ENCODE data around the gene SLC26A11.
"Not testable (repeated sequence)": the region's sequence is repeated elsewhere in the genome, so short reads cannot be mapped to it uniquely, and the experiment has no call there.

Gene SLC26A11

DNA sequence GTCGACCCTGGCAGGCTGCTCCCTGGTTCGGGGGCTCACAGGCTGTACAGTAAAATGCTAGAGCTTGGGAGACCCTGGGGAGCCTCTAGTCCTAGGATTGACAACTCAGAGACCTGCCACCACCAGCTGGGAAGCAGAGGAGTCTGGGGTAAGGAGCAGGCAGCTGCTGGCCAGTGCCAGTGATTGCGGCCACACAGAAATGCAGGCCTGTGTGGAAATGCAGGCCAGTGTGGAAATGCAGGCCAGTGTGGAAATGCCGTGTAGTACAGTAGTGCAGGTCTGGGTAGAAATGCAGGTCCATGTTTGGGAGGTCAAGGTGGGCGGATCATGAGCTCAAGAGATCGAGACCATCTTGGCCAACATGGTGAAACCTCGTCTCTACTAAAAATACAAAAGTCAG lies 23.6 kb upstream of the SLC26A11 start:
- DNase-seq (ENCODE audit: low read depth) = no peak

DNA sequence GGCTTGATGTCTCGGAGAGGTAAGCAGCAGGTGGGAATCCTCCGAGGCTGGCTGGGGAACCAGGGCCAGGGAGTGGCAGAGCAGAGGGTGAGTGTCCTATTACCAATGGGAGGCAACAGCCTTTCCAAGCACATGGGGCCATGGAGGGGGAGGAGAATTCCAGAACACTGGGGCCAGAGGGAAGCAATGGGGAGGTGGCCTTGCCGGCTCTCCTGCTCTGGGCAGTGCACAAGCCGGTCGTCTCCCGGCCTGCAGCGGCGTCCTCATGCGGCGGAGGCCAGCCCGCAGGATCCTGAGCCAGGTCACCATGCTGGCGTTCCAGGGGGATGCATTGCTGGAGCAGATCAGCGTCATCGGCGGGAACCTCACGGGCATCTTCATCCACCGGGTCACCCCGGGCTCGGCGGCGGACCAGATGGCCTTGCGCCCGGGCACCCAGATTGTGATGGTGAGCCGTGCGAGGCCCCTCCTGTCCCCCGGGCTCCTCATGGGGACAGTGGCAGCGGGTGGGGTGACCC lies 22.0 kb upstream of the SLC26A11 start:
- no peak for DNase-seq (ENCODE audit: low read depth)

- not testable (repeated sequence) for DNase-seq (ENCODE audit: low read depth)
Observed at GRCh38 chr17:80199295-80199694, 20.9 kb upstream of the SLC26A11 start.

DNA sequence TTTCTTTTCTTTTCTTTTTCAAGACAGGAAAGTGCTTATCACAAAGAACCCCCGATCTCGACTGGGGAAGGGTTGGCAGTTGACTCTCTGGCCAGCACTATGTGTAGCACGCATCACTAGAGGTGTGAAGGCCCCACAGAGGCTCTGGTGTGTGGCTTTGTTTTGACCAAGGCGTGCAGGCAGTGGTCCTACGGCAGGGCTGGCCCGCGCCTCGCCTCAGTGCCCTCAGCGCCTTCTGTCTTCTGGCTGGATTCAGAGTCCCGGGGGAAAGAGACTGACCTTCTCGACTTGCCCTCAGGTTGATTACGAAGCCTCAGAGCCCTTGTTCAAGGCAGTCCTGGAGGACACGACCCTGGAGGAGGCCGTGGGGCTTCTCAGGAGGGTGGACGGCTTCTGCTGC lies 18.8 kb upstream of the SLC26A11 start:
- DNase-seq (ENCODE audit: low read depth) = no peak

GRCh38 chr17:80202197-80202596 lies 18.0 kb upstream of the SLC26A11 start:
- DNase-seq (ENCODE audit: low read depth) = no peak

DNA sequence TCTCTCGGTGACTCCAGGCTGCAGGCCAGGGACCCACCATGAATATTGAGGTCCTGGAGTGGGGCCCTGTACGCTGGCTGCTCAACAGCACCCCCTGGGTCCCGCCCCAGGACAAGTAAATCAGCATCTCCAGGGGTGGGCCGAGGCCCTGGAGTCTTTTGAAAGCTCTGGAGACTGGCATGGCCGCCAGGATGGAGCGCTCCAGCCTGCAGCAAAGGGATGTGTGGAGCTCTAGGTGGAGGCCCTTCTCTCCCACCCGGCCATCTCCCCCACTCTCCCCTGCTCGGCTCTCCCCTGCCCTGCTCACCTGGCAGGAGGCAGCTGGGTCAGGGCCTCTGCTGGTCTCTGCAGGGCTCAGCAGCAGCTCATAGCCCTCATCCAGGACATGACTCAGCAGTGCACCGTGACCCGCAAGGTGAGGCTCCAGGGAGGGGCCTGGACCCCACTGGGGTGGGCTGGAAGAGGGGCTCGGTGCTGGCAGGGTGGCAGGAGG lies 16.7 kb upstream of the SLC26A11 start:
- DNase-seq (ENCODE audit: low read depth) = no peak

DNA sequence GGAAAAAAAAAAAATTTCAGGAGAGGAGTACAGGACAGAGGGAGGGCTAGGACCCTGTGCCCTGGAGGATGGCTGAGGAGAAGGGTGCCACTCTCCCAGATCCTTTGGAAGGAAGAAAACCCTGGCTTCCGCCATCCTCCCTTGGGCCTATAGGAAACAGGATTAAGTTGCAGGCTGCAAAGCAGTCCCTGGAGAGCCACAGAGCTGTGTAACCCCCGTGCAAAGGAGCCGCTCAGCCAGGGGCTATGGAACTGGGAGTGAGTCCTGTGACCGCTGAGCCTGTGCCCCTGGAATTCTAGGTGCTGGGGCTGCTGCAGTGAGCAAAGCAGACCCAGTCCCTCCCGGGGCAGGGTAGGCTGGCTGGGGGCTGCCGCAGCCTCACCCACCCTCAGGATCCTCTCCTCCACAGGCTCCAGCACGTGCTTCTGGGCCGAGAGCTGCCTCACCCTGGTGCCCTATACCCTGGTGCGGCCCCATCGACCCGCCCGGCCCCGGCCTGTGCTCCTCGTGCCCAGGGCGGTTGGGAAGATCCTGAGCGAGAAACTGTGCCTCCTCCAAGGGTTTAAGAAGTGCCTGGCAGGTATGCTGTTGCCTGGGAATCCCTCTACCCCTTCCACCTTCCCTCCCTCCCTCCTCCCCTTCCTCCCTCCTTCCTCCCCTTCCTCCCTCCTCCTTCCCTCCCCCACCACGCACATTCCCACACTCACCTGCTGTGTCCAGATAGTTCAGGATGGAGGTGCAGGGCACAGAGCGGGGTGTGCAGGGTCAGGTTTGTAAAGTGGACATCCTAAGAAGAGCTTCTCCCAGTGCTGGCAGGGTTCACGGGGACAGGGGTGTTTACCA lies 15.4 kb upstream of the SLC26A11 start:
- no peak for DNase-seq (ENCODE audit: low read depth)

DNA sequence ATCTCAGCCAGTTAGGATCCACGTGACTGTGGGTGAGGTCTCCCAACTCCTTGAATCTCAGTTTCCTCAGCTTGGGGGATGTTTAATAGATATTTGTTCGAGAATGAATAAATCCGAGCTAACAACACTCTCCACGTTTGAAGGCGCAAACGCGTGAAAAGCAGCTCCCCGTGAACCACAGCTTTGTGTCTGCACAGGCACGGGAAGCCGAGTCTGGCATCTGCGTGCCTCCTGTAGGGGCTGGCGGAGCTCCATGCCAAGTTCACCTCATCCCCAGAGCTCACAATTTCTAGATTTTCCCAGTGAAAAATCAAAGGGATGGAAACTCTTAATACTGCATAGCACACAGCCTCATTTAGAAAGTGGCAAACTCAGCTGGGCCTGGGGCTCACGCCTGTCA lies 14.4 kb upstream of the SLC26A11 start:
- no peak for DNase-seq (ENCODE audit: low read depth)

DNA sequence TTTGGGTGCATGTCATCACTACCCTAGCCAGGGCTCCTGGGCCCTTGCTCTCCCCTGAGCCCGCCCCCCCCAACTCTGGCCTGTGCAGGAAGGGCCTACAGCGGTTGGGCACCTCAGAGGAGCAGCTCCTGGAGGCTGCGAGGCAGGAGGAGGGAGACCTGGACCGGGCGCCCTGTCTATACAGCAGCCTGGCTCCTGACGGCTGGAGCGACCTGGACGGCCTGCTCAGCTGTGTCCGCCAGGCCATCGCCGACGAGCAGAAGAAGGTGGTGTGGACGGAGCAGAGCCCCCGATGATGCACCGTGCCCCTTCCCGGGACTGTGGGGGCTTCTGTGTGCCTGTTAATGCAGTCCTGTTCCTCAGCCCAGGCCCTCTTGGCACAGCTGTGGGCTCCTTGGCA lies 12.2 kb upstream of the SLC26A11 start:
- no peak for DNase-seq (ENCODE audit: low read depth)

- no peak for DNase-seq (ENCODE audit: low read depth)
Observed at GRCh38 chr17:80209765-80210164, 10.5 kb upstream of the SLC26A11 start.

- no peak for DNase-seq (ENCODE audit: low read depth)
Observed at GRCh38 chr17:80210348-80211108, 9.7 kb upstream of the SLC26A11 start.

DNA sequence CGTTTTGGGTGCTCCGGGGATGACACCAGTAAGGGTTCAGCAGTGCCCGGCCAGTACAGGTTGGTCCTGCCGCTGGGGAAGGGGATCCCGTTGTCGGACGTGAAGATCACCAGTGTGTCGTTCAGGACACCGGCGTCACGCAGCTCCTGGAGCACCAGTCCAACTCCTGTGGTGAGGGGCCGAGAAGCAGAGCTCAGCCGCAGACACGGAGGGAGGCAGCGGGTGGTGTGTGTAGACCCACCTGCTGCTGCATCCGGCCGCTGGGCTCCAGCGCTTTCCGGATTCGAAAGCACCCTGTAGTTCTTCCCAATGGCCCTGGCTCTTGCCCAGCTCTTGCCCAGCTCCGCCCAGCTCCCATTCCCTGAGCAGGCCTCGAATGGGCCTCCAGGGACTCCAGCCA lies 8.1 kb upstream of the SLC26A11 start:
- no peak for DNase-seq (ENCODE audit: low read depth)

GRCh38 chr17:80212511-80212910 lies 7.7 kb upstream of the SLC26A11 start:
- no peak for DNase-seq (ENCODE audit: low read depth)

GRCh38 chr17:80212962-80213642 lies 7.1 kb upstream of the SLC26A11 start:
- no peak for DNase-seq (ENCODE audit: low read depth)

- no peak for DNase-seq (ENCODE audit: low read depth)
Observed at GRCh38 chr17:80213643-80213975, 6.6 kb upstream of the SLC26A11 start.

- no peak for DNase-seq (ENCODE audit: low read depth)
Observed at GRCh38 chr17:80214012-80214877, 6.0 kb upstream of the SLC26A11 start.

DNA sequence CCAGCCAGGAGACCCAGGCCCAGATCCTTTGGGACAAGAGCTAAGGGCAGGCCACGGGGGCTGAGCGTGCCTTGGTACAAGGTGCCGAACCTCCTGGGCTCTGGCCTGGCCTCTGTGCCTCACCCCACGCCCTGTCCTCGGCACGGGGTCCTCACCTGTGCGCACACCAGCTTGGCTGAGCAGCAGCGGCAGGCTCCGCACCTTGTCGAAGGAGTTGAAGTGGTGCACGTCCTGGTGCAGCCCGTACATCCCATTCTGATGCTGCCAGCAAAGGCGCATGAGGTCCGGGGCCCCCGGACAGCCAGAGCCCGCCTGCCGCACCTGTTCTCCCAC lies 5.4 kb upstream of the SLC26A11 start:
- no peak for DNase-seq (ENCODE audit: low read depth)

DNA sequence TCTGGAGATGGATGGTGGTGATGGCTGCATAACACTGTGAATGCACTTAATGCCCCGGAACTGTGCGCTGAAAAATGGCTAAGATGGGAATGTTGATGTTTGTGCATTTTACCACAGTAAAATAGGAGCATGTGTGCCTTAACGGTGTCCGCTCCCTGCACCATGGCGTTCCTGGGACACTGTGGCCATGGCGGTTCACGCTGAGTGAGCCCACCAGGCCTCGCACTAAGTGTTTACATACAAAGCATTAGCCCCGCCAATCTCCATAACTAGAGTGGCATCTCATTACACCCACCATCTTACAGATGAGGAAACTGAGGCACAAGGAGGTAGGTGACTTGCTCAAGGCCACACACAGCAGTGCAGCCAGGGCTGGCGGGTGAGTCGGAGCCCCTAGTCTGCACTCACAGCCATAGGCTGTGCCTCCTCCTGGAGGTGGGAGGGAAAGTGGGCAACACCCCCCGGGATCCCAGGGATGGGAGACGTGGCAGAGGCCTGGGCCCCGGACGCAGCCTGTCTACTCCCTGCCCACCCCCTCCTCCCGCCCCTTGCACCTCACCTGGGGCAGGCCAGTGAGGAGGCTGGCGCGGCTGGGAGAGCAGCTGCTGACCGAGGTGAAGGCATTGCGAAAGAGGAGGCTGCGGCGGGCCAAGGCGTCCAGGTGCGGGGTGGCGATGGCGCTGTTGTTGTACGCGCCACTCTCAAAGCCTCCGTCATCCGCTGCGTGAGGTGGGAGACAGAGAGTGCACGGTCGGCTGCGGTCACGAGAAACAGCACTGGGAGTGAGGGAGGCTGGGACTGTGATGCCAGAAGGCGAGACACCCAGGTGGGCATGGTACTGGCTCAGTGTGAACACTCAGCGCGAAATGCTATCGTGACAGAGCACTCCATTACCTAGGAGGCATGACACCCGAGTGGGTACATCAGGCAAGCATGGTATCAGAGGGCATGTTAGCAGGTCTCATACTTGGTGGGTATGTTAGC lies 3.5 kb upstream of the SLC26A11 start:
- DNase-seq (ENCODE audit: low read depth) = no peak

- no peak for DNase-seq (ENCODE audit: low read depth)
Observed at GRCh38 chr17:80217703-80218362, 2.4 kb upstream of the SLC26A11 start.

DNA sequence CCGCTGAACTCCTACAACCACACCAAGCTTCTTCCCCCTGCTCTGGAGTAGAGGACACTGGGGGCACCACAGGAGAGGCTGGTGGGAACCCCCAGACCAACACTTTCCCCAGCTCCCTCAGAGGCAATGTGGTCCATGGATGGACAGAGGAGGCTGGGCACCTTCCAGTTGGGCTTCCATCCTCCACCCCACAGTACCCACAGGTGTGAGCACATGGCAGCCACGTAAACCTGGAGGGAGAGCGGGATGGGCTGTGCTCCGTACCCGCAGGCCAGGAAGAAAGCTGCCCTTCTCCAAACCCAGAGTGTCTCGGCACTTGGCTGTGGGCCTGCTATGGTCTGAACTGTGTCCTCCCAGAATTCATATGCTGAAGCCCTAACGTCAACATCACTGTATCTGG lies 1.8 kb upstream of the SLC26A11 start:
- no peak for DNase-seq (ENCODE audit: low read depth)
